ENCODE data around the gene LPO.

- TF ChIP-seq CTCF (IDR thresholded peaks at IDR 0.05; ENCODE audit: insufficient read depth, low read length, poor library complexity, severe bottlenecking), result no peak
- no peak for TF ChIP-seq EZH2phosphoT487 (conservative IDR thresholded peaks at IDR 0.05; ENCODE audit: low read length)
Measured at GRCh38 chr17:58253082-58253481, 14.7 kb downstream of the LPO start.

Data from SU-DHL-6 (cell line).